Mesangial cell (primary cell): ENCODE results near the gene CFAP77. TPM values are rescaled to one million over a fixed set of nuclear protein-coding genes. Genes with fewer than 3 reads are reported as not detected.

Experiments
- total RNA-seq: library from RNA; depleted of rRNA; stranded (reverse); fragments of >200 nt; gene quantifications from 2 replicates; pipeline ENCODE4 v1.2.3, GENCODE V29; 2015

The CFAP77 gene
- not detected in 2 replicates for total RNA-seq

GRCh38 chr9:132409828-132410528, at the start of gene CFAP77:
Gene CFAP77 (plus strand): TSS chr9:132410211. CDS start chr9:132410272, 61 bp downstream.

GRCh38 chr9:132406554-132407122, 3.4 kb upstream of the CFAP77 start, which contains the start of gene TTF1:
Gene TTF1 (minus strand): TSS chr9:132406840. CDS start chr9:132402821, 4,019 bp downstream.

GRCh38 chr9:132582276-132582785, 172.3 kb downstream of the CFAP77 start, which contains the start of gene BARHL1:
Gene BARHL1 (plus strand): TSS chr9:132582606. CDS start chr9:132582798, 192 bp downstream.

Other genes with a start within 250 kb of the CFAP77 start
- under 0.01 and 1.1 TPM in 2 replicates for gene NTNG2, start 248.2 kb upstream of the CFAP77 start, total RNA-seq
- 22.7 and 25.5 TPM in 2 replicates for gene SETX, start 55.2 kb upstream of the CFAP77 start, total RNA-seq
- 2.9 and 6.4 TPM in 2 replicates for gene TTF1, start 3.4 kb upstream of the CFAP77 start, total RNA-seq
- gene BARHL1, start 172.4 kb downstream of the CFAP77 start, total RNA-seq: not detected in 2 replicates